ENCODE data around the gene CUX1.
"Not testable (repeated sequence)": the region's sequence is repeated elsewhere in the genome, so short reads cannot be mapped to it uniquely, and the experiment has no call there.

Gene CUX1

GRCh38 chr7:101824440-101824839 lies 7.0 kb downstream of the CUX1 start:
- DNase-seq (ENCODE audit: low read depth) = no peak

- DNase-seq (ENCODE audit: low read depth) = no peak
Measured at GRCh38 chr7:101826081-101826835, 8.8 kb downstream of the CUX1 start.

- DNase-seq (ENCODE audit: low read depth) = no peak
Measured at GRCh38 chr7:101828301-101829020, 11.0 kb downstream of the CUX1 start.

- DNase-seq (ENCODE audit: low read depth) = no peak
Measured at GRCh38 chr7:101829374-101829773, 11.9 kb downstream of the CUX1 start.

GRCh38 chr7:101829821-101830220 lies 12.4 kb downstream of the CUX1 start:
- DNase-seq (ENCODE audit: low read depth) = no peak

- DNase-seq (ENCODE audit: low read depth) = not testable (repeated sequence)
Measured at GRCh38 chr7:101831396-101831795, 14.0 kb downstream of the CUX1 start.

GRCh38 chr7:101832205-101832631 lies 14.8 kb downstream of the CUX1 start:
- DNase-seq (ENCODE audit: low read depth) = no peak

GRCh38 chr7:101832685-101833375 lies 15.4 kb downstream of the CUX1 start:
- no peak for DNase-seq (ENCODE audit: low read depth)

GRCh38 chr7:101833799-101834198 lies 16.4 kb downstream of the CUX1 start:
- DNase-seq (ENCODE audit: low read depth) = no peak

GRCh38 chr7:101835136-101835535 lies 17.7 kb downstream of the CUX1 start:
- no peak for DNase-seq (ENCODE audit: low read depth)

GRCh38 chr7:101837433-101837832 lies 20.0 kb downstream of the CUX1 start:
- not testable (repeated sequence) for DNase-seq (ENCODE audit: low read depth)

- DNase-seq (ENCODE audit: low read depth) = no peak
Measured at GRCh38 chr7:101838837-101839483, 21.5 kb downstream of the CUX1 start.

GRCh38 chr7:101841328-101841727 lies 23.9 kb downstream of the CUX1 start:
- no peak for DNase-seq (ENCODE audit: low read depth)

- DNase-seq (ENCODE audit: low read depth) = no peak
Measured at GRCh38 chr7:101843293-101844271, 26.2 kb downstream of the CUX1 start.

- DNase-seq (ENCODE audit: low read depth) = no peak
Measured at GRCh38 chr7:101845974-101846373, 28.5 kb downstream of the CUX1 start.

GRCh38 chr7:101846800-101847538 lies 29.5 kb downstream of the CUX1 start:
- no peak for DNase-seq (ENCODE audit: low read depth)

- no peak for DNase-seq (ENCODE audit: low read depth)
Measured at GRCh38 chr7:101848208-101848951, 31.0 kb downstream of the CUX1 start.

- DNase-seq (ENCODE audit: low read depth) = not testable (repeated sequence)
Measured at GRCh38 chr7:101849314-101849713, 31.9 kb downstream of the CUX1 start.

- not testable (repeated sequence) for DNase-seq (ENCODE audit: low read depth)
Measured at GRCh38 chr7:101852364-101852763, 34.9 kb downstream of the CUX1 start.

- DNase-seq (ENCODE audit: low read depth) = no peak
Measured at GRCh38 chr7:101853684-101854083, 36.3 kb downstream of the CUX1 start.
